HepG2 (cell line): ENCODE measurements around the gene LRRC74A. TPM values are rescaled to one million over a fixed set of nuclear protein-coding genes. Genes with fewer than 3 reads are reported as not detected.

ENCODE experiments used
- ATAC-seq: fragments of 200-7000 bp; cut with Tn5 transposase; 3 replicates; pipeline ENCODE4 v1.9.1; 2020; ENCODE audit warnings: mild to moderate bottlenecking, moderate library complexity
- BruUV-seq: library from RNA; stranded (reverse); fragments of 400-500 nt; replicated peaks from 2 replicates; lab custom pipeline; 2021; lab: Mats Ljungman, UMichigan
- CTCF ChIA-PET: fragments of 300-600 bp; formaldehyde crosslinking; extraction: SDS; loops from one replicate; lab custom pipeline; 2021; ENCODE audit warnings: low total read pairs, inconsistent platforms, low intra/inter-chr PET ratio; lab: Yijun Ruan, JAX
- POLR2A ChIA-PET: fragments of 350-600 bp; sonication (Branson Sonifier 250); formaldehyde crosslinking; loops from one replicate; lab custom pipeline; 2020; ENCODE audit warnings: antibody characterized with exemption, inconsistent platforms; lab: Yijun Ruan, JAX
- DNase-seq: peaks from one replicate; pipeline ENCODE4 v3.0.0-alpha.2; 2015; ENCODE audit warnings: low spot score
- FAIRE-seq: peaks from 3 replicates; lab custom pipeline; 2011; peaks lifted over from hg19 to GRCh38; lab: Jason Lieb, UNC
- H2AFZ ChIP-seq: one replicate; pipeline ENCODE4 v1.6.1; 2011; ENCODE audit warnings: low read length, inconsistent platforms
- H3K27ac ChIP-seq: fragments of 300-600 bp; 3 replicates; pipeline ENCODE4 v1.8.0; 2011; ENCODE audit warnings: mixed run types, mild to moderate bottlenecking, mixed read lengths, low read length, inconsistent platforms; ENCODE audit not compliant: insufficient read depth; ENCODE audit errors: extremely low read length
- H3K27me3 ChIP-seq, 2 experiments: fragments of 200-600 bp in 1 of 2; 2 replicates in 1 of 2; 3 replicates in 1 of 2; pipeline versions ENCODE4 v1.6.0 to v1.8.0; 2011; ENCODE audit warnings: low read length in 2 of 2, mild to moderate bottlenecking in 2 of 2, moderate library complexity in 2 of 2, inconsistent platforms in 1 of 2; ENCODE audit not compliant: insufficient read depth in 2 of 2, control insufficient read depth in 1 of 2
- H3K36me3 ChIP-seq, 2 experiments: fragments of 200-600 bp in 1 of 2; replicated peaks in 1 of 2; 2 replicates in 1 of 2; 3 replicates in 1 of 2; pipeline versions ENCODE4 v1.5.1 to v1.8.0; 2011; ENCODE audit warnings: low read length in 2 of 2, inconsistent platforms in 1 of 2; ENCODE audit not compliant: insufficient read depth in 2 of 2, control insufficient read depth in 1 of 2
- H3K4me1 ChIP-seq: 2 replicates; pipeline ENCODE4 v1.5.1; 2012; ENCODE audit warnings: low read length, inconsistent platforms; ENCODE audit not compliant: insufficient read depth
- H3K4me2 ChIP-seq: 2 replicates; pipeline ENCODE4 v1.6.0; 2011; ENCODE audit warnings: low read depth, low read length, inconsistent platforms
- H3K4me3 ChIP-seq, 3 experiments: fragments of 200-600 bp in 1 of 3; sonication (generic), shearing (Covaris generic) in 1 of 3; replicated peaks in 1 of 3; 2 replicates each; pipeline ENCODE4 v1.5.1; 2011 to 2016; ENCODE audit warnings: low read length in 3 of 3, inconsistent platforms in 2 of 3, low read depth in 2 of 3, mild to moderate bottlenecking in 2 of 3, control low read depth in 1 of 3, mixed read lengths in 1 of 3; ENCODE audit not compliant: insufficient read depth in 1 of 3
- H3K79me2 ChIP-seq: one replicate; pipeline ENCODE4 v1.6.1; 2011; ENCODE audit warnings: low read length, inconsistent platforms; ENCODE audit not compliant: insufficient read depth
- H3K9ac ChIP-seq: 2 replicates; pipeline ENCODE4 v1.6.0; 2011; ENCODE audit warnings: mild to moderate bottlenecking, low read depth, low read length, inconsistent platforms; ENCODE audit not compliant: insufficient read depth
- H3K9me3 ChIP-seq: 2 replicates; pipeline ENCODE4 v1.5.1; 2012; ENCODE audit warnings: mild to moderate bottlenecking, low read length
- H4K20me1 ChIP-seq: 2 replicates; pipeline ENCODE4 v1.6.0; 2011; ENCODE audit warnings: inconsistent platforms, mild to moderate bottlenecking, low read length, moderate library complexity; ENCODE audit not compliant: insufficient read depth
- AHR ChIP-seq: IDR thresholded peaks from 2 replicates; pipeline ENCODE4 v1.6.1; 2018; ENCODE audit warnings: missing genetic modification reagents, missing compliant biosample characterization
- DDIT3 ChIP-seq: sonication (generic); formaldehyde crosslinking; IDR thresholded peaks from 2 replicates; pipeline ENCODE4 v1.4.0; 2020; ENCODE audit warnings: mild to moderate bottlenecking, missing genetic modification reagents
- ETV5 ChIP-seq: IDR thresholded peaks from 2 replicates; pipeline ENCODE4 v1.6.1; 2018; ENCODE audit warnings: missing biosample characterization, missing genetic modification reagents, inconsistent platforms, borderline replicate concordance
- FOXJ3 ChIP-seq: sonication (generic); formaldehyde crosslinking; IDR thresholded peaks from 2 replicates; pipeline ENCODE4 v1.4.0; 2020; ENCODE audit warnings: missing genetic modification reagents, mild to moderate bottlenecking, borderline replicate concordance
- HMG20B ChIP-seq: conservative IDR thresholded peaks from 2 replicates; pipeline ENCODE4 v1.6.1; 2016; ENCODE audit warnings: missing genetic modification reagents, missing compliant biosample characterization
- JUN ChIP-seq: sonication (generic); formaldehyde crosslinking; IDR thresholded peaks from 2 replicates; pipeline ENCODE4 v1.4.0; 2020; ENCODE audit warnings: mild to moderate bottlenecking, missing genetic modification reagents
- MYPOP ChIP-seq: sonication (generic); formaldehyde crosslinking; IDR thresholded peaks from 2 replicates; pipeline ENCODE4 v1.8.1; 2023; ENCODE audit warnings: mild to moderate bottlenecking, moderate library complexity, missing genetic modification reagents
- NCOR1 ChIP-seq: fragments of 200-600 bp; sonication (generic); IDR thresholded peaks from 2 replicates; pipeline ENCODE4 v1.7.0; 2017; ENCODE audit warnings: antibody characterized with exemption, low read length, borderline replicate concordance
- SAP130 ChIP-seq: IDR thresholded peaks from 2 replicates; pipeline ENCODE4 v1.6.1; 2016; ENCODE audit warnings: low read depth
- SOX6 ChIP-seq, 2 experiments: fragments of 450-650 bp in 1 of 2; sonication (generic) in 1 of 2; formaldehyde crosslinking in 1 of 2; IDR thresholded peaks; 2 replicates each; pipeline versions ENCODE4 v1.4.0 to v1.6.1; 2017 to 2020; ENCODE audit warnings: antibody characterized with exemption in 1 of 2, mild to moderate bottlenecking in 1 of 2, missing genetic modification reagents in 1 of 2
- SP140L ChIP-seq: sonication (generic); formaldehyde crosslinking; IDR thresholded peaks from 2 replicates; pipeline ENCODE4 v1.4.0; 2020; ENCODE audit warnings: missing genetic modification reagents, borderline replicate concordance
- ZHX1 ChIP-seq: sonication (generic); formaldehyde crosslinking; IDR thresholded peaks from 2 replicates; pipeline ENCODE4 v1.8.1; 2022; ENCODE audit warnings: low read depth, mild to moderate bottlenecking, missing genetic modification reagents
- ZNF101 ChIP-seq: sonication (generic); formaldehyde crosslinking; IDR thresholded peaks from 2 replicates; pipeline ENCODE4 v1.4.0; 2020; ENCODE audit warnings: mild to moderate bottlenecking, low read depth, missing genetic modification reagents, borderline replicate concordance
- ZNF232 ChIP-seq: sonication (generic); formaldehyde crosslinking; IDR thresholded peaks from 2 replicates; pipeline ENCODE4 v1.4.0; 2020; ENCODE audit warnings: missing genetic modification reagents, borderline replicate concordance
- ZNF350 ChIP-seq: sonication (generic); formaldehyde crosslinking; IDR thresholded peaks from 2 replicates; pipeline ENCODE4 v1.4.0; 2020; ENCODE audit warnings: mild to moderate bottlenecking, low read depth, missing genetic modification reagents, borderline replicate concordance
- ZNF543 ChIP-seq: sonication (generic); formaldehyde crosslinking; IDR thresholded peaks from 2 replicates; pipeline ENCODE4 v1.4.0; 2020; ENCODE audit warnings: mild to moderate bottlenecking, missing genetic modification reagents
- ZNF556 ChIP-seq: sonication (generic); formaldehyde crosslinking; IDR thresholded peaks from 2 replicates; pipeline ENCODE4 v1.4.0; 2020; ENCODE audit warnings: mild to moderate bottlenecking, missing genetic modification reagents, borderline replicate concordance
- ZNF577 ChIP-seq: sonication (generic); formaldehyde crosslinking; IDR thresholded peaks from 2 replicates; pipeline ENCODE4 v1.4.0; 2020; ENCODE audit warnings: mild to moderate bottlenecking, low read depth, missing genetic modification reagents, borderline replicate concordance
- ZNF607 ChIP-seq: sonication (generic); formaldehyde crosslinking; IDR thresholded peaks from 2 replicates; pipeline ENCODE4 v1.5.1; 2020; ENCODE audit warnings: missing genetic modification reagents, mild to moderate bottlenecking, borderline replicate concordance
- ZNF614 ChIP-seq: IDR thresholded peaks from 2 replicates; pipeline ENCODE4 v1.6.1; 2018; ENCODE audit warnings: missing biosample characterization, missing genetic modification reagents, inconsistent platforms, borderline replicate concordance
- ZZZ3 ChIP-seq: sonication (generic); formaldehyde crosslinking; IDR thresholded peaks from 2 replicates; pipeline ENCODE4 v1.4.0; 2020; ENCODE audit warnings: missing genetic modification reagents, mild to moderate bottlenecking, borderline replicate concordance
- WGBS: methylation state at CpG from one replicate; pipeline ENCODE4 v1.1.6; 2017; ENCODE audit warnings: low lambda C conversion rate; 5-methylcytosine and 5-hydroxymethylcytosine counted together
- in situ Hi-C: cut with HindIII; loops from 2 replicates; pipeline ENCODE4 v1.10.0; 2017; ENCODE audit warnings: low pct_unique_long_range_greater_than_20kb; ENCODE audit not compliant: extremely low pct_ligation_motif_present
- intact Hi-C: fragments of 100-400 bp; cut with micrococcal nuclease; formaldehyde crosslinking; loops from one replicate; pipeline ENCODE4 v1.10.0; 2022; ENCODE audit not compliant: unreplicated experiment
- polyA plus RNA-seq, 8 experiments: library from polyadenylated mRNA; depleted of rRNA in 3 of 8; stranded (reverse) in 7 of 8; unstranded in 1 of 8; fragments of >200 nt; fragmentation: Illumina TruSeq in 4 of 8; extraction: Trizol in 4 of 8; gene quantifications; 2 replicates each; pipeline versions ENCODE4 v1.2.1 to v1.2.3, GENCODE V29; 2011 to 2016; ENCODE audit warnings: low read depth in 4 of 8, missing spikeins in 1 of 8, mixed read lengths in 1 of 8; ENCODE audit not compliant: insufficient read depth in 1 of 8
- total RNA-seq, 5 experiments: library from RNA; depleted of rRNA; stranded (reverse); fragments of >200 nt; fragmentation: Illumina TruSeq; extraction: Trizol; gene quantifications; 2 replicates each; pipeline ENCODE4 v1.2.3, GENCODE V29; 2016; ENCODE audit warnings: low read depth in 1 of 5

Gene LRRC74A
- total and polyA plus RNA-seq, 2 of the 13 experiments (the other 11 are each of a cell fraction or from before 2014, with no cell fraction given) = not detected

- in situ Hi-C loops (no loop called here), intact Hi-C loops (no loop called here)
- CTCF ChIA-PET = interaction anchor here (1.0 kb wide), 1 partner anchor 101 kb away, joined by 3 read pairs; no protein-coding TSS in a partner anchor
- H3K4me2 ChIP-seq = peak overlapping the region; percentile 92
- H2AFZ ChIP-seq = no peak overlapping the region
- peak overlapping the region; percentile 56 for H3K27ac ChIP-seq
- H3K4me1 ChIP-seq = peaks cover 22% of the 10 kb centered on the region
- POLR2A ChIA-PET = interaction anchor here (0.7 to 3.8 kb wide), 6 partner anchors 9 to 1448 kb away, joined by 3 to 62 read pairs (median 3); no protein-coding TSS in a partner anchor
- FAIRE-seq = peak; percentile 94
- H3K4me3 ChIP-seq = peak overlapping the region; percentile 78 to 96 (median 87); a peak in 5 of 6 replicates
- ATAC-seq = peak; percentile 79
- no TSS peak for BruUV-seq
- H3K9ac ChIP-seq = peak overlapping the region; percentile 48
- H3K79me2 ChIP-seq = peaks cover 2% of the 10 kb centered on the region
- H3K36me3 ChIP-seq = peaks cover 3 to 28% of the 10 kb centered on the region in 2 experiments; a peak in 3 of 5 replicates
- no peaks in the 10 kb centered on the region for H3K9me3 ChIP-seq
- H4K20me1 ChIP-seq = no peaks in the 10 kb centered on the region
- H3K27me3 ChIP-seq = 0 out of 5 replicates have a peak, but pooled peaks cover 0 to 4% of the 10 kb centered on the region in 2 experiments
- peak; percentile 80 for DNase-seq
- WGBS = 3% methylated on average over 8 of the region's 9 CpGs
- no peak for TF ChIP-seq ZNF577
- TF ChIP-seq ZNF543 (CRISPR knock-in tag) = no peak
- TF ChIP-seq MYPOP = 0 out of 2 replicates have a peak, but pooled peaks have one; percentile 60
- no peak for TF ChIP-seq ZNF350 (CRISPR knock-in tag)
- no peak for TF ChIP-seq HMG20B (CRISPR knock-in tag)
- TF ChIP-seq ZNF607 (CRISPR knock-in tag) = no peak
- TF ChIP-seq ETV5 (CRISPR knock-in tag) = no peak
- TF ChIP-seq ZNF101 = no peak
- TF ChIP-seq ZHX1 (CRISPR knock-in tag) = no peak
- no peak for TF ChIP-seq ZZZ3 (CRISPR knock-in tag)
- TF ChIP-seq SOX6 (IDR thresholded peaks at IDR 0.05) = no peak
- TF ChIP-seq SOX6 (CRISPR knock-in tag; IDR thresholded peaks at IDR 0.05) = peak; percentile 37; the same call in 1 of the 2 replicates
- no peak for TF ChIP-seq SP140L (CRISPR knock-in tag)
- TF ChIP-seq AHR (CRISPR knock-in tag) = no peak
- no peak for TF ChIP-seq ZNF556 (CRISPR knock-in tag)
- no peak for TF ChIP-seq ZNF614
- TF ChIP-seq DDIT3 (CRISPR knock-in tag) = no peak
- no peak for TF ChIP-seq NCOR1
- 0 out of 2 replicates have a peak, but pooled peaks have one; percentile 37 for TF ChIP-seq FOXJ3 (CRISPR knock-in tag)
- TF ChIP-seq JUN (CRISPR knock-in tag) = no peak
- no peak for TF ChIP-seq ZNF232
- peak; percentile 39; the same call in 1 of the 2 replicates for TF ChIP-seq SAP130 (CRISPR knock-in tag)
Measured at GRCh38 chr14:76810953-76811400, 15.2 kb upstream of the LRRC74A start.
